ENCODE measurements around the gene EVA1A.

GRCh38 chr2:75558786-75559679 lies 1.7 kb downstream of the EVA1A start:
- TF ChIP-seq CTCF (conservative IDR thresholded peaks at IDR 0.05; ENCODE audit: low read depth in 2 of 2) (no peak), EZH2phosphoT487 (IDR thresholded peaks at IDR 0.05; ENCODE audit: unreplicated experiment) (no peak), ETS1 (IDR thresholded peaks at IDR 0.05) (no peak), JUNB (IDR thresholded peaks at IDR 0.05; ENCODE audit: unreplicated experiment) (no peak), EZH2 (IDR thresholded peaks at IDR 0.05; ENCODE audit: low read depth, unreplicated experiment) (no peak), POLR2AphosphoS5 (IDR thresholded peaks at IDR 0.05; ENCODE audit: low read depth) (no peak), CREB1 (CRISPR knock-in tag; IDR thresholded peaks at IDR 0.05; ENCODE audit: low read depth) (no peak)
